B cell (primary cell): ENCODE data around the gene RPL32. TPM values are rescaled to one million over a fixed set of nuclear protein-coding genes. Genes with fewer than 3 reads are reported as not detected.
A peak's percentile ranks its signal among the peaks of the same experiment; 100 is the strongest.

Source experiments
- ATAC-seq: fragments of 200-7000 bp; cut with Tn5 transposase; one replicate; pipeline ENCODE4 v1.10.0; 2021; ENCODE audit warnings: low read depth, mild to moderate bottlenecking, moderate number of reproducible peaks, moderate library complexity
- CTCF ChIA-PET: fragments of 350-600 bp; sonication (Branson Sonifier 250); formaldehyde crosslinking; loops from one replicate; lab custom pipeline; 2021; ENCODE audit warnings: antibody characterized with exemption, inconsistent platforms; lab: Charles Lee
- POLR2A ChIA-PET: fragments of 350-600 bp; sonication (Branson Sonifier 250); formaldehyde crosslinking; loops from one replicate; lab custom pipeline; 2021; ENCODE audit warnings: antibody characterized with exemption; lab: Charles Lee
- DNase-seq: peaks from one replicate; pipeline ENCODE4 v3.0.0; 2013
- H2AFZ ChIP-seq: 2 replicates; pipeline ENCODE4 v1.6.1; 2012; ENCODE audit warnings: mild to moderate bottlenecking, low read depth, low read length; ENCODE audit not compliant: insufficient read depth, poor library complexity, severe bottlenecking
- H3K27ac ChIP-seq, 2 donors: 1 replicate in 1 of 2; 2 replicates in 1 of 2; pipeline ENCODE4 v1.5.1; 2012 to 2013; ENCODE audit warnings: low read length in 2 of 2, mild to moderate bottlenecking in 2 of 2, moderate library complexity in 1 of 2
- H3K27me3 ChIP-seq, 4 experiments: fragments of 200-600 bp in 1 of 4; sonication (generic) in 1 of 4; replicated peaks in 1 of 4; 1 replicate in 2 of 4; 2 replicates in 2 of 4; pipeline versions ENCODE4 v1.6.1 to v1.7.0; 2013 to 2016; ENCODE audit warnings: low read length in 3 of 4, mild to moderate bottlenecking in 2 of 4, mixed read lengths in 1 of 4, moderate library complexity in 1 of 4; ENCODE audit not compliant: insufficient read depth in 4 of 4, control insufficient read depth in 3 of 4; ENCODE audit errors: control extremely low read depth in 1 of 4
- H3K36me3 ChIP-seq, 2 experiments: replicated peaks in 1 of 2; 1 replicate in 1 of 2; 2 replicates in 1 of 2; pipeline versions ENCODE4 v1.6.1 to v1.7.1; 2013; ENCODE audit warnings: low read length in 1 of 2; ENCODE audit not compliant: insufficient read depth in 2 of 2, control insufficient read depth in 1 of 2; ENCODE audit errors: control extremely low read depth in 1 of 2, extremely low read depth in 1 of 2
- H3K4me1 ChIP-seq, 2 donors: fragments of 200-600 bp in 1 of 2; sonication (generic) in 1 of 2; 1 replicate in 1 of 2; 2 replicates in 1 of 2; pipeline versions ENCODE4 v1.5.1 to v1.6.1; 2013 to 2017; ENCODE audit warnings: low read length in 2 of 2; ENCODE audit not compliant: control insufficient read depth in 2 of 2, insufficient read depth in 2 of 2
- H3K4me2 ChIP-seq: replicated peaks from 2 replicates; pipeline ENCODE3; 2012; ENCODE audit warnings: mild to moderate bottlenecking, low read depth, low read length; ENCODE audit not compliant: poor library complexity, severe bottlenecking
- H3K4me3 ChIP-seq, 5 experiments: fragments of 200-600 bp in 1 of 5; sonication (generic) in 1 of 5; 1 replicate in 3 of 5; 2 replicates in 2 of 5; pipeline versions ENCODE4 v1.5.1 to v1.7.0; 2011 to 2016; ENCODE audit warnings: low read length in 4 of 5, mild to moderate bottlenecking in 4 of 5, low read depth in 2 of 5, control low read depth in 1 of 5, moderate library complexity in 1 of 5; ENCODE audit not compliant: insufficient read depth in 1 of 5; ENCODE audit errors: control extremely low read depth in 1 of 5, extremely low read depth in 1 of 5
- H3K79me2 ChIP-seq: fragments of 200-600 bp; sonication (generic); one replicate; pipeline ENCODE4 v1.6.0; 2016; ENCODE audit warnings: low read length; ENCODE audit not compliant: control insufficient read depth, insufficient read depth
- H3K9ac ChIP-seq: fragments of 200-600 bp; sonication (generic); 2 replicates; pipeline ENCODE4 v1.6.1; 2017; ENCODE audit warnings: mild to moderate bottlenecking, low read length, moderate library complexity
- H3K9me3 ChIP-seq, 3 donors: one replicate each; pipeline versions ENCODE4 v1.6.1 to v1.7.1; 2013; ENCODE audit warnings: low read length in 2 of 3; ENCODE audit not compliant: control insufficient read depth in 2 of 3, insufficient read depth in 1 of 3; ENCODE audit errors: control extremely low read depth in 1 of 3
- H4K20me1 ChIP-seq: 2 replicates; pipeline ENCODE4 v1.6.0; 2012; ENCODE audit warnings: mild to moderate bottlenecking, low read length; ENCODE audit not compliant: insufficient read depth, control insufficient read depth, poor library complexity, severe bottlenecking
- H3K27ac Mint-ChIP-seq: one replicate; pipeline ENCODE4 v1.8.0; 2021; ENCODE audit warnings: mixed read lengths
- H3K27me3 Mint-ChIP-seq: one replicate; pipeline ENCODE4 v1.8.0; 2021; ENCODE audit warnings: mixed read lengths
- H3K4me1 Mint-ChIP-seq: one replicate; pipeline ENCODE4 v1.8.0; 2021; ENCODE audit warnings: mixed read lengths
- H3K4me3 Mint-ChIP-seq: one replicate; pipeline ENCODE4 v1.8.0; 2021; ENCODE audit warnings: mixed read lengths
- H3K9me3 Mint-ChIP-seq: one replicate; pipeline ENCODE4 v1.8.0; 2022; ENCODE audit warnings: mixed read lengths; ENCODE audit not compliant: insufficient read depth
- EZH2 ChIP-seq: IDR thresholded peaks from 2 replicates; pipeline ENCODE4 v1.6.1; 2012; ENCODE audit warnings: borderline replicate concordance, low read depth, mild to moderate bottlenecking, moderate library complexity, low read length; ENCODE audit not compliant: insufficient read depth, poor library complexity, severe bottlenecking
- WGBS: methylation state at CpG from one replicate; pipeline ENCODE4 v1.1.5; 2013; ENCODE audit warnings: missing lambda C conversion rate; ENCODE audit not compliant: insufficient coverage; 5-methylcytosine and 5-hydroxymethylcytosine counted together
- intact Hi-C: fragments of 100-400 bp; cut with micrococcal nuclease; formaldehyde crosslinking; loops from one replicate; pipeline ENCODE4 v1.10.0; 2022
- polyA plus RNA-seq: library from polyadenylated mRNA; depleted of rRNA; stranded (reverse); fragments of >200 nt; gene quantifications from 2 replicates; pipeline ENCODE4 v1.2.3, GENCODE V29; 2012
- total RNA-seq, 2 donors: library from RNA; stranded (reverse); fragments of 120-200 nt in 1 of 2; gene quantifications; 1 replicate in 1 of 2; 2 replicates in 1 of 2; pipeline versions ENCODE4 v1.2.3 to v1.2.4, GENCODE V29; 2013 to 2022
- TF ChIP-seq, protein P1 (sequence below): fragments of 200-600 bp; IDR thresholded peaks from one replicate; pipeline ENCODE4 v1.8.0; 2022; ENCODE audit warnings: antibody characterized with exemption, mild to moderate bottlenecking

Gene RPL32
- total and polyA plus RNA-seq, 2 donors (not counting 1 experiment from before 2014, with no cell fraction given), result 2,160 to 2,756 TPM

DNA sequence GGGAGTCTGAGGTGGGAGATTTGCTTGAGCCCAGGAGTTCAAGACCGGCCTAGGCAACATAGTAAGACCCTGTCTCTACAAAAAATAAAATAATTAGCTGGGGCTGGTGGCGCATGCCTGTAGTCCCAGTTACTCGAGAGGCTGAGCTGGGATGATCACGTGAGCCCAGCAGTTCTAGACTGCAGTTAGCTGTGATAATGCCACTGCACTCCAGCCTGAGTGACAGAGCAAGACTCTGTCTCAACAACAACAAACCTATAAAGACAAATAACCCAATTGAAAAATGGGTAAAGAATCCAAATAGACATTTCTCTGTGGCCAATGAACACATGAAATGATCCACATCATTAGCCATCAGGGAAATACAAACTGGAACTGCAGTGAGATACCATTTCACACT is 1.1 kb upstream of the RPL32 start:
- Histone ChIP-seq H3K4me3 (no peak overlapping the region), H3K36me3 (peaks cover 8 to 27% of the 10 kb centered on the region in 2 experiments), H4K20me1 (peaks cover 26% of the 10 kb centered on the region), H3K27me3 (no peaks in the 10 kb centered on the region), H3K9ac (no peak overlapping the region), H3K4me2 (no peak overlapping the region), H3K27ac (no peak overlapping the region), H2AFZ (peak overlapping the region; percentile 89), H3K79me2 (no peaks in the 10 kb centered on the region), H3K9me3 (no peaks in the 10 kb centered on the region), H3K4me1 (peaks cover 14 to 30% of the 10 kb centered on the region in 2 donors)
- 92% methylated on average over 3 of the region's 4 CpGs for WGBS
- CTCF ChIA-PET, result interaction anchor here (1.0 to 2.9 kb wide), 10 partner anchors 10 to 137 kb away, joined by 3 to 26 read pairs (median 4); no protein-coding TSS in a partner anchor
- no peak for DNase-seq
- TF ChIP-seq, protein P1, sequence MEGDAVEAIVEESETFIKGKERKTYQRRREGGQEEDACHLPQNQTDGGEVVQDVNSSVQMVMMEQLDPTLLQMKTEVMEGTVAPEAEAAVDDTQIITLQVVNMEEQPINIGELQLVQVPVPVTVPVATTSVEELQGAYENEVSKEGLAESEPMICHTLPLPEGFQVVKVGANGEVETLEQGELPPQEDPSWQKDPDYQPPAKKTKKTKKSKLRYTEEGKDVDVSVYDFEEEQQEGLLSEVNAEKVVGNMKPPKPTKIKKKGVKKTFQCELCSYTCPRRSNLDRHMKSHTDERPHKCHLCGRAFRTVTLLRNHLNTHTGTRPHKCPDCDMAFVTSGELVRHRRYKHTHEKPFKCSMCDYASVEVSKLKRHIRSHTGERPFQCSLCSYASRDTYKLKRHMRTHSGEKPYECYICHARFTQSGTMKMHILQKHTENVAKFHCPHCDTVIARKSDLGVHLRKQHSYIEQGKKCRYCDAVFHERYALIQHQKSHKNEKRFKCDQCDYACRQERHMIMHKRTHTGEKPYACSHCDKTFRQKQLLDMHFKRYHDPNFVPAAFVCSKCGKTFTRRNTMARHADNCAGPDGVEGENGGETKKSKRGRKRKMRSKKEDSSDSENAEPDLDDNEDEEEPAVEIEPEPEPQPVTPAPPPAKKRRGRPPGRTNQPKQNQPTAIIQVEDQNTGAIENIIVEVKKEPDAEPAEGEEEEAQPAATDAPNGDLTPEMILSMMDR, result no peak
- no peak for TF ChIP-seq EZH2
- H3K27me3 Mint-ChIP-seq, result no peaks in the 10 kb centered on the region
- POLR2A ChIA-PET, result no interaction called here
- no peaks in the 10 kb centered on the region for H3K9me3 Mint-ChIP-seq
- peak overlapping the region; percentile 99 for H3K4me3 Mint-ChIP-seq
- H3K4me1 Mint-ChIP-seq, result peaks cover 40% of the 10 kb centered on the region
- ATAC-seq, result no peak
- intact Hi-C loops, result loop anchor here (2.0 kb wide), 1 partner anchor 50 kb away; no protein-coding TSS in a partner anchor
- H3K27ac Mint-ChIP-seq, result no peak overlapping the region

DNA sequence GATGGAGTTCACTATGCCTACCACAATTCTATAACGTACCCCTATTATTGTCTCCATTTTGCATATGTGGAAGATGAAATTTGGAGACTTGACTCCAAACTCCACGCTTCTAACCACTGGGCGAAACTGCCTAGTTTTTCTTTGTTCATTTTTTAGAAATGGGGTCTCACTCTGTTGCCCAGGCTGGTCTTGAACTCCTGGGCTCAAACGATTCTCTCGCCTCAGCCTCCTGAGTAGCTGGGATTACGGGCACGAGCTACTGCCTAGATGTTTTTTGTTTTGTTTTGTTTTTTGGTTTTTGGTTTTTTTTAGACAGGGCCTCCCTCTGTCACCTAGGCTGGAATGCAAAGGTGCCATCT is 584 bp upstream of the RPL32 start:
- Histone ChIP-seq H3K27me3 (no peaks in the 10 kb centered on the region), H2AFZ (peak overlapping the region; percentile 89), H3K4me2 (peak overlapping the region; percentile 78), H3K36me3 (peaks cover 11 to 32% of the 10 kb centered on the region in 2 experiments), H3K27ac (peak overlapping the region; percentile 96 to 97), H3K4me1 (peaks cover 14 to 30% of the 10 kb centered on the region in 2 donors), H3K9me3 (no peaks in the 10 kb centered on the region), H3K79me2 (no peaks in the 10 kb centered on the region), H3K9ac (peak overlapping the region; percentile 92), H3K4me3 (peak overlapping the region in 4 of 5 experiments; percentile 83 to 99 (median 90)), H4K20me1 (peaks cover 31% of the 10 kb centered on the region)
- DNase-seq, result no peak
- Mint-ChIP-seq H3K27ac (peak overlapping the region; percentile 99), H3K4me1 (peaks cover 45% of the 10 kb centered on the region), H3K9me3 (no peaks in the 10 kb centered on the region), H3K27me3 (no peaks in the 10 kb centered on the region), H3K4me3 (peak overlapping the region; percentile 99)
- no peak for TF ChIP-seq EZH2
- TF ChIP-seq, protein P1, result peak; percentile 18
- no peak for ATAC-seq
- CTCF ChIA-PET, result interaction anchor here (0.6 to 2.9 kb wide), 28 partner anchors 10 to 422 kb away, joined by 3 to 26 read pairs (median 3); partner anchors contain the start of genes CAND2 and RAF1
- 67% methylated on average over 5 of the region's 7 CpGs for WGBS
- intact Hi-C loops, result loop anchor here (1.0 to 2.0 kb wide), 9 partner anchors 26 to 638 kb away; partner anchors contain the start of genes HDAC11, MKRN2 and RAF1
- POLR2A ChIA-PET, result interaction anchor here (0.6 to 1.5 kb wide), 5 partner anchors 22 to 1197 kb away, joined by 3 to 6 read pairs (median 5); partner anchors contain the start of gene RAF1
